ENCODE data around the gene DLG2.
"Not testable (repeated sequence)": the region's sequence is repeated elsewhere in the genome, so short reads cannot be mapped to it uniquely, and the experiment has no call there.

The DLG2 gene

DNA sequence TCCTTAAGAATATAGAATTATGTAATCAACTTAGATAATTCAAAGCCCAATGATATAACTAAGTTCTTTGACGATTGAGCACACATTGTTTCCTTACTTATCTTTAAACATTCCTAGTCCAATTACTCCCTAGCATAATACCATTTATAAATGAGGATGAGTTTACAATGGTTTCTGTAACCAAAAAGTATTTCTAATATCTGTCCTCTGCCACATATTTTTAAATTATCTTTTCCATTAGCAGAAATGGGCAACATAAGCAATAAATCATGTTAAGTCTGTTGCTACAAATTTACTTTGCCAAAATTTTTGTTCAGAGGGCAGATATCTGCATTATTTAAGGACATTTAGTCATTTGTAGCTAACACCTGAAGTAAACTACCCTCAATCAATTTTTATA is 31.0 kb upstream of the DLG2 start:
- POLR2A ChIA-PET (ENCODE audit: low non-redundant PET): no interaction called here
- CTCF ChIA-PET: no interaction called here
- no peak for DNase-seq (ENCODE audit: low spot score)
- no peak overlapping the region for H3K27ac ChIP-seq
- TF ChIP-seq, protein P1, sequence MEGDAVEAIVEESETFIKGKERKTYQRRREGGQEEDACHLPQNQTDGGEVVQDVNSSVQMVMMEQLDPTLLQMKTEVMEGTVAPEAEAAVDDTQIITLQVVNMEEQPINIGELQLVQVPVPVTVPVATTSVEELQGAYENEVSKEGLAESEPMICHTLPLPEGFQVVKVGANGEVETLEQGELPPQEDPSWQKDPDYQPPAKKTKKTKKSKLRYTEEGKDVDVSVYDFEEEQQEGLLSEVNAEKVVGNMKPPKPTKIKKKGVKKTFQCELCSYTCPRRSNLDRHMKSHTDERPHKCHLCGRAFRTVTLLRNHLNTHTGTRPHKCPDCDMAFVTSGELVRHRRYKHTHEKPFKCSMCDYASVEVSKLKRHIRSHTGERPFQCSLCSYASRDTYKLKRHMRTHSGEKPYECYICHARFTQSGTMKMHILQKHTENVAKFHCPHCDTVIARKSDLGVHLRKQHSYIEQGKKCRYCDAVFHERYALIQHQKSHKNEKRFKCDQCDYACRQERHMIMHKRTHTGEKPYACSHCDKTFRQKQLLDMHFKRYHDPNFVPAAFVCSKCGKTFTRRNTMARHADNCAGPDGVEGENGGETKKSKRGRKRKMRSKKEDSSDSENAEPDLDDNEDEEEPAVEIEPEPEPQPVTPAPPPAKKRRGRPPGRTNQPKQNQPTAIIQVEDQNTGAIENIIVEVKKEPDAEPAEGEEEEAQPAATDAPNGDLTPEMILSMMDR (conservative IDR thresholded peaks at IDR 0.05; ENCODE audit: low read depth): no peak

DNA sequence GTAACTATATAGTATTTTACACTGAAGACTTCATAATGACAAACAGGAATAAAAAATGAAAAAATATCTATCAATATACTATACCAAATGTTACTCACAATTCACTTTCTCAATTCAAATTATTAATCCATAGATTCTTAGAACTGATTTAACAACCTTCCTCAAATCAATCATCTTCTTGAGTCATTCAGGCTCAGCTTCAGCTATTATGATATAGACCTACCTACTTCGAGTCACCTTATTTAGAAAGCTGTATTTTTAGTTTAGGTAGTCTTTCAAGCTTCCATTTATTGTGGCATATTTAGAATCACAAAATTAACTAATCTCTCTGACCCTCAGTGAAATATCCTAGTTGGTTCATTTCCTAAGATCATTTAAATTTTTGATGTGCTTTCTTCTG is 29.6 kb upstream of the DLG2 start:
- DNase-seq (ENCODE audit: low spot score): no peak
- H3K27ac ChIP-seq: no peak overlapping the region
- TF ChIP-seq, protein P1 (conservative IDR thresholded peaks at IDR 0.05; ENCODE audit: low read depth): no peak
- CTCF ChIA-PET: interaction anchor here (0.7 kb wide), 1 partner anchor 15 kb away, joined by 7 read pairs; no protein-coding TSS in a partner anchor
- POLR2A ChIA-PET (ENCODE audit: low non-redundant PET): no interaction called here

DNA sequence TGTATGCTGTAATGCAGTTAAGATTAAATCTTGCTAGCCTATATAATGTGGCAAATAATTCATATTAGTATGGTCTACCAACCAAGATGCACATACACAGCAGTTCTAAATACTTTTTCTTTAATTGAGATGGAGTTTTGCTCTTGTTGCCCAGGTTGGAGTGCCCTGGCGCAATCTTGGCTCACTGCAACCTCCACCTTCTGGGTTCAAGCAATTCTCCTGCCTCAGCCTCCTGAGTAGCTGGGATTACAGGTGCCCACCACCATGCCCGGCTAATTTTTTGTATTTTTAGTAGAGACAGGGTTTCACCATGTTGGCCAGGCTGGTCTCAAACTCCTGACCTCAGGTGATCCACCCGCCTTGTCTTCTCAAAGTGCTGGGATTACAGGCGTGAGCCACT is 27.2 kb upstream of the DLG2 start:
- POLR2A ChIA-PET (ENCODE audit: low non-redundant PET); DNase-seq (ENCODE audit: low spot score); CTCF ChIA-PET; H3K27ac ChIP-seq: not testable (repeated sequence)

DNA sequence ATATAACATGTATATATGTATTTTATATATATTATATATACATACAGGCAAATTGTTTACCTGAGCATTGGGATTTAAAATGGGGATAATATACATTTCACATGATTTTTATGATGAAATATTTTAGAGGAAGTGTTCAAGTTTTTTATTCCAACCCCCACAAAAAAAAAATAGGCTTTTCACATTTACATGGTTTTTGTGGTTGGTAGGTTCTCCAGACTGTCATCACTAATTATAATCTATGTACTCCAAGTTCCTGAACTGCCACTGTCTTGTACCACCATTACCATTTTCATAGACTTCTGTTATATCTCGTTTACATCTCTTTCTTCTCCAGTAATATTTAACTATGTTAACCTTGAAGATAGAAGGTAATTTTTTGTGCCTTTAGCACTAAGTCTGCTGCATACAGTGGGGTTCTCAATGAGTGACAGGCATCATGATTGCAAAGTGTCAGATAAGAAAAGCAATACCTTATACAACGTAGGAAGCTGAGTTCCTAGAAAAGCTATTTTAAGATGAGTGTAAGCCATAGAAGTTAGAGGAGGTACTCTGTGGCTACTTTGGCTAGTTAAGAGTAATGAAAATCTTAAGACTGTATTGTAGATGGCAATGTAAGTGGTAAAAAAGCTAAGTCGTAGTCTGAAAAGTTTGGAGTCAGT is 25.8 kb upstream of the DLG2 start:
- CTCF ChIA-PET: interaction anchor here (0.6 kb wide), 1 partner anchor 161 kb away, joined by 3 read pairs; no protein-coding TSS in a partner anchor
- POLR2A ChIA-PET (ENCODE audit: low non-redundant PET): no interaction called here
- TF ChIP-seq, protein P1 (conservative IDR thresholded peaks at IDR 0.05; ENCODE audit: low read depth): no peak
- no peak overlapping the region for H3K27ac ChIP-seq
- no peak for DNase-seq (ENCODE audit: low spot score)

DNA sequence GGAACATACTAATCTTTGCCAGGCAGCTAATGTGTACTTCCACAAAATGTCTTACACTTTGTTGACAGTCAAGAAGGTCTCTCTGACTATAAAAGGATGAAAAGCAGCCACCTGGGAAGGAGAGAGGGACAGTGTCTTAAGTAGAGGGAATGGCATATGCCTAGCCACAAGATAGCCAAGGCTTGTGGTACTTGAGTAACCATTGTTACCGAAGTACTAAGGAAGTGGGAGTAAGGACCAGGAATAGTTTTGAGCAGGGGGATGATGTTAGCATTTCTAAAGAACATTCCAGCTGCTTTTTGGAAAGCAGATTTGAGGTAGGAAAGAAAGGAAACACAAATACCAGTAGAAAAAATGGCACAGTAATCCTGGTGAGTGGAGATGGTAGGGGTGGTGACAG is 24.0 kb upstream of the DLG2 start:
- ChIA-PET CTCF (no interaction called here), POLR2A (ENCODE audit: low non-redundant PET) (no interaction called here)
- no peak overlapping the region for H3K27ac ChIP-seq
- no peak for DNase-seq (ENCODE audit: low spot score)
- TF ChIP-seq, protein P1 (conservative IDR thresholded peaks at IDR 0.05; ENCODE audit: low read depth): no peak

DNA sequence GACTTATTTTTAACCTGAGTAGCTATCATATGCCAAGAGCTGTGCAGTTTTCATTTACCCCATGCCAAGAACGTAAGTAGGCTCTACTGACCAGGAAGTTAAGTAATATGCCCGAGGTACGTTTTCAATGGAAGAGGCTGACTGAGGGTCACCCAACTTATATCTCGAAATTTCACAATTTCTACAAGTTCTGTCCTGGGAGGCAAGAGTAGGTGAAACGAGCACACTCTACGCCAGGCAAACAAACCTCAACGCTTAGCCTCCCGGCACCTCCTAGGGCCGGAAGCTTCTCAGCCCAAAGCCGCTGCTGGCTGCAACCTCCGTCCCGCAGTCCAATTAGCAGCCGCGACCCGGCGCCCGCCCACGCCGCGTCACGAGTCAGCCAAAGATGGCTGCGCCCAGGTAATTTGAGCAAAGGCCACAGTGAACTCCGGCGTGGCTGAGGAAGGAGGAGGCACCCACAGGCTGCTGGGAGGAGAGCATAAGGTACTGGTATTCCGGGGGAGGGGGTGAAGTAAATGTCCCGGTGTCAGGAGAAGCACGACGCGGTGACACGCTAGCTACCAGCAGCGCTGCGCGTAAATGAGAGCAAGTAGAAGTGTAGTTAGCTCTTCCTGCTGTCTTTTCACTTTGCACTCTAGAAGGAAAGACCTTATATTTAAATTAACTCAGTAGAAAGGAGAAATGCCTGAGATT is 20.6 kb upstream of the DLG2 start, which contains the start of gene TMEM126A:
TSS of gene TMEM126A (plus strand) at position 364 of the 696 bp plus-strand sequence. CDS start 2,289 bp downstream, outside the sequence.
- peak; percentile 82 for DNase-seq (ENCODE audit: low spot score)
- CTCF ChIA-PET: interaction anchor here (0.6 to 0.9 kb wide), 3 partner anchors 9 to 574 kb away, joined by 3 to 4 read pairs (median 3); no protein-coding TSS in a partner anchor
- TF ChIP-seq, protein P1 (conservative IDR thresholded peaks at IDR 0.05; ENCODE audit: low read depth): no peak
- POLR2A ChIA-PET (ENCODE audit: low non-redundant PET): interaction anchor here (0.6 to 1.2 kb wide), 3 partner anchors 10 to 687 kb away, joined by 3 to 6 read pairs (median 4); no protein-coding TSS in a partner anchor
- peak within 1 kb of the TSS; percentile 79 for H3K27ac ChIP-seq

DNA sequence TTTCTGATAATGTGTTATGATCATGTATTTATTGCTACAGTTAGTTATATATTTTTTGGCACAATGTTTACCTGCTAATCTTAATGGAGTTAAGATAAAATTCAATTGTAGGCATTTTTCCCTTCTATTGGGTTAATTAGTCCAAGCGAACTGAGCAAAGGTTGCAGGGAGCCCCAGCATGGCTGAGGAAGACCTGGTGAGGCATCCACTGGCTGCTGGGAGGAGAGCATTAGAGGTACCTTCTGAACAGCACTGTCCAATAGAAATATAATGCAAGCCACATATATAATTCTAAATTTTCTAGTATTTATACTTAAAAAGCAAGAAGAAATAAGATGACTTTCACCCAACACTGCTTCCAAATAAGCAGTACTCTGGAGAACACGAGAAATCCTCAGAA is 19.9 kb upstream of the DLG2 start:
- ChIA-PET CTCF (interaction anchor here (0.6 to 0.9 kb wide), 2 partner anchors 8 to 575 kb away, joined by 3 read pairs; no protein-coding TSS in a partner anchor), POLR2A (ENCODE audit: low non-redundant PET) (interaction anchor here (0.9 to 1.2 kb wide), 2 partner anchors 9 to 17 kb away, joined by 3 to 4 read pairs; no protein-coding TSS in a partner anchor)
- DNase-seq (ENCODE audit: low spot score): no peak
- TF ChIP-seq, protein P1 (conservative IDR thresholded peaks at IDR 0.05; ENCODE audit: low read depth): no peak
- no peak overlapping the region for H3K27ac ChIP-seq
